HG02973 (cell line): ENCODE results near the gene SNX15.

Source experiments
- ATAC-seq: cut with Tn5 transposase; IDR thresholded peaks from one replicate; pipeline ENCODE4 v1.9.1; 2021; ENCODE audit warnings: moderate library complexity; ENCODE audit not compliant: unreplicated experiment

The SNX15 gene

GRCh38 chr11:65055538-65055937 is 28.3 kb downstream of the SNX15 start:
- no peak for ATAC-seq

- no peak for ATAC-seq
Measured at GRCh38 chr11:65056999-65057398, 29.8 kb downstream of the SNX15 start.

GRCh38 chr11:65057526-65057925 is 30.3 kb downstream of the SNX15 start:
- no peak for ATAC-seq

- ATAC-seq, result no peak
Measured at GRCh38 chr11:65058012-65058411, 30.8 kb downstream of the SNX15 start.

- ATAC-seq, result no peak
Measured at GRCh38 chr11:65058419-65059054, 31.3 kb downstream of the SNX15 start, which contains the start of gene NAALADL1. Gene NAALADL1, minus strand, starts transcription at chr11:65058553. Its CDS starts 32 bp downstream, at chr11:65058521.

GRCh38 chr11:65059523-65059922 is 32.3 kb downstream of the SNX15 start:
- no peak for ATAC-seq

- no peak for ATAC-seq
Measured at GRCh38 chr11:65059959-65060824, 33.0 kb downstream of the SNX15 start.

- no peak for ATAC-seq
Measured at GRCh38 chr11:65060913-65061408, 33.7 kb downstream of the SNX15 start.

- no peak for ATAC-seq
Measured at GRCh38 chr11:65063532-65063931, 36.3 kb downstream of the SNX15 start.

- ATAC-seq, result no peak
Measured at GRCh38 chr11:65064847-65065240, 37.6 kb downstream of the SNX15 start.

- ATAC-seq, result no peak
Measured at GRCh38 chr11:65065851-65066250, 38.6 kb downstream of the SNX15 start.

GRCh38 chr11:65066315-65066714 is 39.1 kb downstream of the SNX15 start:
- ATAC-seq, result no peak

- no peak for ATAC-seq
Measured at GRCh38 chr11:65066805-65067291, 39.6 kb downstream of the SNX15 start.

- ATAC-seq, result no peak
Measured at GRCh38 chr11:65067446-65067845, 40.2 kb downstream of the SNX15 start.

GRCh38 chr11:65069217-65069616 is 42.0 kb downstream of the SNX15 start:
- no peak for ATAC-seq

- no peak for ATAC-seq
Measured at GRCh38 chr11:65071907-65072630, 44.8 kb downstream of the SNX15 start.

GRCh38 chr11:65072631-65072966 is 45.4 kb downstream of the SNX15 start:
- no peak for ATAC-seq

GRCh38 chr11:65077451-65077850 is 50.2 kb downstream of the SNX15 start:
- no peak for ATAC-seq

GRCh38 chr11:65078151-65078550 is 50.9 kb downstream of the SNX15 start:
- no peak for ATAC-seq

GRCh38 chr11:65078786-65079342 is 51.6 kb downstream of the SNX15 start:
- no peak for ATAC-seq
